ENCODE results near the gene TK2. TPM values are rescaled to one million over a fixed set of nuclear protein-coding genes. Genes with fewer than 3 reads are reported as not detected.

TK2 gene
- total RNA-seq, 2 experiments from 2014 or later, result 3.6 to 5.1 TPM

DNA sequence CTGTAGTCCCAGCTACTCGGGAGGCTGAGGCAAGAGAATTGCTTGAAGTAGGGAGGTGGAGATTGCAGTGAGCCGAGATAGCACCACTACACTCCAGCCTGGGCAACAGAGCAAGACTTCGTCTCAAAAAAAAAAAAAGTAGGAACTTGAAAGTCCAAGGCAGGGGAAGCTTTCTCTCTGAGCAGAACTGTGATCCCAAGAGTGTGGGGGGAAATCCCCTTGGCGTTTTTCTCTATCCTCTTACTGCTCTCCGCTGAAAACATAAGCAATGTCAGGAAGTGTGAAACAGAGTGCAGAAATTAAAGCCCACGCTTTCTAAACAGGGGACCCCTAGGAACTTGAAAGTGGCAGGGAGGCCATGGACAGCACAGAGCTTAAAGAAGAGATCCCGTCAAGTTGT lies 44.8 kb upstream of the TK2 start:
- no peaks in the 10 kb centered on the region for H3K9me3 Mint-ChIP-seq
- POLR2A ChIA-PET, result no interaction called here
- no peak for TF ChIP-seq CTCF (IDR thresholded peaks at IDR 0.05)

DNA sequence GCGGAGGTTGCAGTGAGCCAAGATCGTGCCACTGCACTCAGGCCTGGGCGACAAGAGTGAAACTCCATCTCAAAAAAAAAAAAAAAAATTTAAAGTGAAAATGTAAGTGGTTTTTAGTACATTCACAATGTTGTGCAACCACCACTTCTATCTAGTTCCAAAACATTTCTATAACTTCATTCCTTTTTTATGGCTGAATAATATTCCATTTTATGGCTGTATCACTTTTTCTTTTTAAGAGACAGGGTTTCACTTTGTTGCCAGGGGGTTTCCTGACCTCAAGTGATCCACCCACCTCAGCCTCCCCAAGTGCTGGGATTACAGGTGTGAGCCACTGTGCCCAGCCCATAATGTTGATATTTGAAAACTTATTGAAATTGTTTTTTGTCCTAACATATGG lies 42.9 kb upstream of the TK2 start:
- TF ChIP-seq CTCF (IDR thresholded peaks at IDR 0.05), result no peak
- Histone ChIP-seq H3K36me3 (ENCODE audit: insufficient read depth, low read length) (no peaks in the 10 kb centered on the region), H3K4me1 (ENCODE audit: insufficient read depth, low read length) (peaks cover 29% of the 10 kb centered on the region), H3K4me3 (ENCODE audit: low read length) (no peak overlapping the region), H3K9me3 (ENCODE audit: control insufficient read depth in 1 of 2, insufficient read depth in 1 of 2, low read length in 2 of 2) (no peaks in the 10 kb centered on the region), H3K27ac (ENCODE audit: low read depth in 1 of 2, low read length in 2 of 2) (no peak overlapping the region), H3K27me3 (ENCODE audit: control insufficient read depth in 1 of 2, insufficient read depth in 2 of 2, low read length in 2 of 2) (no peaks in the 10 kb centered on the region)
- ChIA-PET CTCF (no interaction called here), POLR2A (no interaction called here)
- intact Hi-C loops (cut with DNase I, micrococcal nuclease), result no loop called here
- Mint-ChIP-seq H3K4me3 (no peak overlapping the region), H3K36me3 (ENCODE audit: low read depth) (no peaks in the 10 kb centered on the region), H3K27ac (no peak overlapping the region), H3K9me3 (no peaks in the 10 kb centered on the region), H3K4me1 (ENCODE audit: low read depth) (peaks cover 37% of the 10 kb centered on the region), H3K27me3 (no peaks in the 10 kb centered on the region)
- no peak for DNase-seq
- ATAC-seq (ENCODE audit: poor library complexity), result no peak

More for the DNA sequence above, 44.8 kb upstream of the TK2 start:
- no peak for DNase-seq
- Histone ChIP-seq H3K36me3 (ENCODE audit: insufficient read depth, low read length) (no peaks in the 10 kb centered on the region), H3K4me1 (ENCODE audit: insufficient read depth, low read length) (peaks cover 24% of the 10 kb centered on the region), H3K9me3 (ENCODE audit: control insufficient read depth in 1 of 2, insufficient read depth in 1 of 2, low read length in 2 of 2) (no peaks in the 10 kb centered on the region), H3K27me3 (ENCODE audit: control insufficient read depth in 1 of 2, insufficient read depth in 2 of 2, low read length in 2 of 2) (no peaks in the 10 kb centered on the region), H3K27ac (ENCODE audit: low read depth in 1 of 2, low read length in 2 of 2) (no peak overlapping the region), H3K4me3 (ENCODE audit: low read length) (no peak overlapping the region)
- intact Hi-C loops (cut with DNase I, micrococcal nuclease), result no loop called here
- H3K36me3 Mint-ChIP-seq (ENCODE audit: low read depth), result no peaks in the 10 kb centered on the region
- no peak overlapping the region for H3K27ac Mint-ChIP-seq
- H3K4me3 Mint-ChIP-seq, result no peak overlapping the region
- no peak for ATAC-seq (ENCODE audit: poor library complexity)
- CTCF ChIA-PET, result no interaction called here
- H3K4me1 Mint-ChIP-seq (ENCODE audit: low read depth), result peaks cover 34% of the 10 kb centered on the region
- no peaks in the 10 kb centered on the region for H3K27me3 Mint-ChIP-seq

DNA sequence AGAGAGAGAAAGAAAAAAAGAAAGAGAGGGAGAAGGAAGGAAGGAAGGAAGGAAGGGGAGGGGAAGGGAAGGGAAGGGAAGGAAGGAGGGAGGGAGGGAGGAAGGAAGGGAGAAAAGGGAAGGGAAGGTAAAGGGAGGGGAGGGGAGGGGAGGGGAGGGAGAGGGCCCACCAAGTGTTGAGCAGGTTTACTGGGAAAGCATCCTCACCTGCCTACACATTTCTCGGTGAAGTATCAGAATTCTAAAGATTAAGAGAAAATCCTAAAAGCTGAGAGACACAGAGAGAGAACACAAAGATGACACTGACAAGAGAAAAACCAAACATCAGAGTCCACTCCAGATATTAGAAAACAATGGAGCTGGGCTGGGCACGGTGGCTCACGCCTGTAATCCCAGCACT lies 42.3 kb upstream of the TK2 start:
- no peak overlapping the region for H3K4me3 Mint-ChIP-seq
- Histone ChIP-seq H3K27ac (ENCODE audit: low read depth in 1 of 2, low read length in 2 of 2) (no peak overlapping the region), H3K9me3 (ENCODE audit: control insufficient read depth in 1 of 2, insufficient read depth in 1 of 2, low read length in 2 of 2) (no peaks in the 10 kb centered on the region), H3K36me3 (ENCODE audit: insufficient read depth, low read length) (no peaks in the 10 kb centered on the region), H3K4me1 (ENCODE audit: insufficient read depth, low read length) (peaks cover 30% of the 10 kb centered on the region), H3K27me3 (ENCODE audit: control insufficient read depth in 1 of 2, insufficient read depth in 2 of 2, low read length in 2 of 2) (no peaks in the 10 kb centered on the region), H3K4me3 (ENCODE audit: low read length) (no peak overlapping the region)
- ATAC-seq (ENCODE audit: poor library complexity) (no peak), DNase-seq (no peak)
- ChIA-PET POLR2A (no interaction called here), CTCF (no interaction called here)
- no peaks in the 10 kb centered on the region for H3K36me3 Mint-ChIP-seq (ENCODE audit: low read depth)
- TF ChIP-seq CTCF (IDR thresholded peaks at IDR 0.05), result no peak
- no peaks in the 10 kb centered on the region for H3K9me3 Mint-ChIP-seq
- peaks cover 38% of the 10 kb centered on the region for H3K4me1 Mint-ChIP-seq (ENCODE audit: low read depth)
- intact Hi-C loops (cut with DNase I, micrococcal nuclease), result no loop called here
- H3K27ac Mint-ChIP-seq, result no peak overlapping the region
- no peaks in the 10 kb centered on the region for H3K27me3 Mint-ChIP-seq

Data from CD4-positive, alpha-beta T cell (primary cell).